ENCODE measurements around the gene C11orf42. TPM values are rescaled to one million over a fixed set of nuclear protein-coding genes. Genes with fewer than 3 reads are reported as not detected.
"Not testable (repeated sequence)": the region's sequence is repeated elsewhere in the genome, so short reads cannot be mapped to it uniquely, and the experiment has no call there.

The C11orf42 gene
- total and polyA plus RNA-seq, 2 donors (not counting 1 experiment from before 2014, with no cell fraction given) = not detected

DNA sequence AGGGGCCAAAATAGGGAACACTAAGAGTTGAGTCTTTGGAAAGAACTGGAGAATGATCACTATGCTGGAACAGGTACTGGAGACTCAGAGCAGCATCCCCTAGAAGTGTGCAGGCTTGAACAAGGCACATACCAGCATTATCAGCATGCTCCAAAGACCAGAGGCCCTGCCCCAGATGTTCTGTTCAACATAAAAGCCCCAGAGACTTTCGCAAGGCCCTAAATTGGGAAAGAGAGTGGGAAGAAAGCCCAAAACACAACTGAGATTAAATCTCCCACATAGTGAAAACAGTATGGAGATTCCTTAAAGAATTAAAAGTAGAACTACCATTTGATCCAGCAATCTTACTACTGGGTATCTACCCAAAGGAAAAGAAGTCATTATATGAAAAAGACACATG is 42.9 kb downstream of the C11orf42 start:
- WGBS (ENCODE audit: insufficient coverage) = no CpG with 5 or more reads among the region's 1 CpG
- Histone ChIP-seq H3K4me1 (ENCODE audit: control insufficient read depth in 2 of 2, insufficient read depth in 2 of 2, low read length in 2 of 2) (no peaks in the 10 kb centered on the region), H3K27me3 (replicated peaks in 1 of 4; ENCODE audit: control extremely low read depth in 1 of 4, control insufficient read depth in 3 of 4, insufficient read depth in 4 of 4, low read length in 3 of 4) (peaks cover 0 to 3% (median 0%) of the 10 kb centered on the region in 4 experiments), H4K20me1 (ENCODE audit: control insufficient read depth, insufficient read depth, low read length, poor library complexity, severe bottlenecking) (no peaks in the 10 kb centered on the region), H3K36me3 (replicated peaks in 1 of 2; ENCODE audit: control extremely low read depth in 1 of 2, control insufficient read depth in 1 of 2, extremely low read depth in 1 of 2, insufficient read depth in 2 of 2, low read length in 1 of 2) (no peaks in the 10 kb centered on the region), H3K4me3 (ENCODE audit: control extremely low read depth in 1 of 5, extremely low read depth in 1 of 5, insufficient read depth in 1 of 5, low read depth in 2 of 5, low read length in 4 of 5) (no peak overlapping the region), H3K27ac (ENCODE audit: low read length in 2 of 2) (no peak overlapping the region), H3K9me3 (ENCODE audit: control extremely low read depth in 1 of 3, control insufficient read depth in 2 of 3, insufficient read depth in 1 of 3, low read length in 2 of 3) (peaks cover 0 to 3% (median 0%) of the 10 kb centered on the region in 3 donors), H2AFZ (ENCODE audit: insufficient read depth, low read depth, low read length, poor library complexity, severe bottlenecking) (no peak overlapping the region), H3K9ac (ENCODE audit: low read length) (no peak overlapping the region), H3K79me2 (ENCODE audit: control insufficient read depth, insufficient read depth, low read length) (no peaks in the 10 kb centered on the region), H3K4me2 (replicated peaks; ENCODE audit: low read depth, low read length, poor library complexity, severe bottlenecking) (no peak overlapping the region)
- POLR2A ChIA-PET = no interaction called here
- H3K27ac Mint-ChIP-seq = no peak overlapping the region
- no peak overlapping the region for H3K4me3 Mint-ChIP-seq
- TF ChIP-seq, protein P1, sequence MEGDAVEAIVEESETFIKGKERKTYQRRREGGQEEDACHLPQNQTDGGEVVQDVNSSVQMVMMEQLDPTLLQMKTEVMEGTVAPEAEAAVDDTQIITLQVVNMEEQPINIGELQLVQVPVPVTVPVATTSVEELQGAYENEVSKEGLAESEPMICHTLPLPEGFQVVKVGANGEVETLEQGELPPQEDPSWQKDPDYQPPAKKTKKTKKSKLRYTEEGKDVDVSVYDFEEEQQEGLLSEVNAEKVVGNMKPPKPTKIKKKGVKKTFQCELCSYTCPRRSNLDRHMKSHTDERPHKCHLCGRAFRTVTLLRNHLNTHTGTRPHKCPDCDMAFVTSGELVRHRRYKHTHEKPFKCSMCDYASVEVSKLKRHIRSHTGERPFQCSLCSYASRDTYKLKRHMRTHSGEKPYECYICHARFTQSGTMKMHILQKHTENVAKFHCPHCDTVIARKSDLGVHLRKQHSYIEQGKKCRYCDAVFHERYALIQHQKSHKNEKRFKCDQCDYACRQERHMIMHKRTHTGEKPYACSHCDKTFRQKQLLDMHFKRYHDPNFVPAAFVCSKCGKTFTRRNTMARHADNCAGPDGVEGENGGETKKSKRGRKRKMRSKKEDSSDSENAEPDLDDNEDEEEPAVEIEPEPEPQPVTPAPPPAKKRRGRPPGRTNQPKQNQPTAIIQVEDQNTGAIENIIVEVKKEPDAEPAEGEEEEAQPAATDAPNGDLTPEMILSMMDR (IDR thresholded peaks at IDR 0.05) = no peak
- TF ChIP-seq EZH2 (IDR thresholded peaks at IDR 0.05; ENCODE audit: borderline replicate concordance, insufficient read depth, low read depth, low read length, poor library complexity, severe bottlenecking) = no peak
- intact Hi-C loops (cut with micrococcal nuclease) = no loop called here
- peaks cover 17% of the 10 kb centered on the region for H3K27me3 Mint-ChIP-seq
- no peaks in the 10 kb centered on the region for H3K9me3 Mint-ChIP-seq (ENCODE audit: insufficient read depth)
- CTCF ChIA-PET = interaction anchor here (0.7 kb wide), 1 partner anchor 547 kb away, joined by 3 read pairs; no protein-coding TSS in a partner anchor
- no peak for ATAC-seq (ENCODE audit: low read depth)
- no peak for DNase-seq
- H3K4me1 Mint-ChIP-seq = no peaks in the 10 kb centered on the region

DNA sequence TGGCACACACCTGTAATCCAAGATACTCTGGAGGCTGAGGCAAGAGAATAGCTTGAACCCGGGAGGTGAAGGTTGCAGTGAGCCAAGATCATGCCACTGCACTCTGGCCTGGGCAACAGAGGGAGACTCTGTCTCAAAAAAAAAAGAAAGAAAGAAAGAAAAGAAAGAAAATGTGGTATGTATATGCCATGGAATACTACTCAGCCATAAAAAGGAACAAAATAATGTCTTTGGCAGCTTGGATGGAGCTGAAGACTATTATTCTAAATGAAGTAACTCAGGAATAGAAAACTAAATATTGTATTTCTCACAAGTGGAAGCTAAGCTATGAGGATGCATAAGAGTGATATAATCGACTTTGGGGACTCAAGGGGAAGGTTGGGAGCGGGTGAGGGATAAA is 43.5 kb downstream of the C11orf42 start:
- WGBS (ENCODE audit: insufficient coverage) = 65% methylated on average over 2 of the region's 3 CpGs

More for the DNA sequence above, 43.5 kb downstream of the C11orf42 start:
- H3K79me2 ChIP-seq (ENCODE audit: control insufficient read depth, insufficient read depth, low read length); H3K27me3 ChIP-seq (replicated peaks in 1 of 4; ENCODE audit: control extremely low read depth in 1 of 4, control insufficient read depth in 3 of 4, insufficient read depth in 4 of 4, low read length in 3 of 4); H3K4me2 ChIP-seq (replicated peaks; ENCODE audit: low read depth, low read length, poor library complexity, severe bottlenecking); intact Hi-C loops (cut with micrococcal nuclease); H3K4me1 ChIP-seq (ENCODE audit: control insufficient read depth in 2 of 2, insufficient read depth in 2 of 2, low read length in 2 of 2); POLR2A ChIA-PET; H3K9me3 Mint-ChIP-seq (ENCODE audit: insufficient read depth); DNase-seq; H3K4me3 ChIP-seq (ENCODE audit: control extremely low read depth in 1 of 5, extremely low read depth in 1 of 5, insufficient read depth in 1 of 5, low read depth in 2 of 5, low read length in 4 of 5); H3K9me3 ChIP-seq (ENCODE audit: control extremely low read depth in 1 of 3, control insufficient read depth in 2 of 3, insufficient read depth in 1 of 3, low read length in 2 of 3); H3K36me3 ChIP-seq (replicated peaks in 1 of 2; ENCODE audit: control extremely low read depth in 1 of 2, control insufficient read depth in 1 of 2, extremely low read depth in 1 of 2, insufficient read depth in 2 of 2, low read length in 1 of 2); H4K20me1 ChIP-seq (ENCODE audit: control insufficient read depth, insufficient read depth, low read length, poor library complexity, severe bottlenecking); H2AFZ ChIP-seq (ENCODE audit: insufficient read depth, low read depth, low read length, poor library complexity, severe bottlenecking); H3K9ac ChIP-seq (ENCODE audit: low read length); H3K27ac ChIP-seq (ENCODE audit: low read length in 2 of 2); H3K4me1 Mint-ChIP-seq; H3K27ac Mint-ChIP-seq; ATAC-seq (ENCODE audit: low read depth); H3K4me3 Mint-ChIP-seq: not testable (repeated sequence)
- H3K27me3 Mint-ChIP-seq = peaks cover 10% of the 10 kb centered on the region
- CTCF ChIA-PET = interaction anchor here (0.7 kb wide), 1 partner anchor 546 kb away, joined by 3 read pairs; no protein-coding TSS in a partner anchor

Data from B cell (primary cell).